Thyroid gland (tissue), 4 donors: ENCODE data around the gene SGF29.

ENCODE experiments used
- CTCF ChIP-seq, 6 experiments: fragments of 200-600 bp in 3 of 6; fragments of 450-650 bp in 3 of 6; sonication (generic) in 3 of 6; IDR thresholded peaks; one replicate each; pipeline ENCODE4 v1.5.1; 2016 to 2019; ENCODE audit warnings: antibody characterized with exemption in 6 of 6, mild to moderate bottlenecking in 2 of 6, inconsistent platforms in 1 of 6, moderate library complexity in 1 of 6
- POLR2A ChIP-seq, 2 donors: fragments of 450-650 bp; IDR thresholded peaks; one replicate each; pipeline ENCODE4 v1.6.1; 2017; ENCODE audit warnings: antibody characterized with exemption in 2 of 2, mild to moderate bottlenecking in 2 of 2, moderate library complexity in 1 of 2

GRCh38 chr16:28574925-28575324 is 21.2 kb downstream of the SGF29 start:
- TF ChIP-seq POLR2A (IDR thresholded peaks at IDR 0.05) (no peak), CTCF (IDR thresholded peaks at IDR 0.05) (no peak)
